Skeletal muscle tissue (tissue), 2 donors: ENCODE measurements around the gene CFAP68. TPM values are rescaled to one million over a fixed set of nuclear protein-coding genes. Genes with fewer than 3 reads are reported as not detected.

Source experiments
- small RNA-seq: library from RNA; depleted of rRNA; stranded (forward); fragments of <200 nt; gene quantifications from one replicate; pipeline ENCODE3, GENCODE V24; 2014
- total RNA-seq: library from RNA; depleted of rRNA; stranded (reverse); fragments of >200 nt; gene quantifications from one replicate; pipeline ENCODE4 v1.2.3, GENCODE V29; 2014

The CFAP68 gene
- total RNA-seq, 1 donor from 2014 or later, result 6.8 TPM

Small RNA genes within 50 kb of the gene (small RNA-seq; reads per million reads assigned to genes)
- gene C11orf52 (not detected), gene GNG5P3 (not detected), gene RNA5SP351 (not detected), gene RPL37AP8 (not detected)

Other genes starting within 250 kb of the CFAP68 start
- 25.1 TPM for gene PPP2R1B, start 113.2 kb upstream of the CFAP68 start, total RNA-seq
- 44.4 TPM for gene ALG9, start 8.0 kb upstream of the CFAP68 start, total RNA-seq
- 2.1 TPM for gene FDXACB1, start 376 bp upstream of the CFAP68 start, total RNA-seq
- gene CRYAB, start 32.2 kb downstream of the CFAP68 start, total RNA-seq, result 37.6 TPM
- gene HSPB2, start 33.2 kb downstream of the CFAP68 start, total RNA-seq, result 16.7 TPM
- gene C11orf52, start 39.4 kb downstream of the CFAP68 start, total RNA-seq, result 0.52 TPM
- 23.0 TPM for gene DIXDC1, start 57.8 kb downstream of the CFAP68 start, total RNA-seq
- 37.6 TPM for gene DLAT, start 145.9 kb downstream of the CFAP68 start, total RNA-seq
- gene PIH1D2, start 194.5 kb downstream of the CFAP68 start, total RNA-seq, result 1.6 TPM
- gene NKAPD1, start 194.8 kb downstream of the CFAP68 start, total RNA-seq, result 16.7 TPM
- gene TIMM8B, start 207.2 kb downstream of the CFAP68 start, total RNA-seq, result 66.8 TPM
- 129 TPM for gene SDHD, start 207.3 kb downstream of the CFAP68 start, total RNA-seq